HepG2 (cell line): ENCODE data around the gene ATP9A. TPM values are rescaled to one million over a fixed set of nuclear protein-coding genes. Genes with fewer than 3 reads are reported as not detected.

Experiments used
- CEBPG ChIP-seq: IDR thresholded peaks from 2 replicates; pipeline ENCODE4 v1.6.1; 2016
- KLF16 ChIP-seq, 2 experiments: sonication (generic) in 1 of 2; formaldehyde crosslinking in 1 of 2; IDR thresholded peaks; 2 replicates each; pipeline versions ENCODE4 v1.6.1 to v1.8.0; 2016 to 2023; ENCODE audit warnings: missing genetic modification reagents in 2 of 2, missing compliant biosample characterization in 1 of 2
- NCOA1 ChIP-seq: sonication (generic); formaldehyde crosslinking; IDR thresholded peaks from 2 replicates; pipeline ENCODE4 v1.9.0; 2021; ENCODE audit warnings: missing genetic modification reagents
- NR2F6 ChIP-seq, 2 experiments: IDR thresholded peaks; 2 replicates each; pipeline ENCODE4 v1.6.1; 2016; ENCODE audit warnings: antibody characterized with exemption in 1 of 2, mild to moderate bottlenecking in 1 of 2
- PRPF4 ChIP-seq: fragments of 200-400 bp; formaldehyde crosslinking; IDR thresholded peaks from 2 replicates; pipeline ENCODE4 v1.6.1; 2016; ENCODE audit warnings: low read length, low read depth; ENCODE audit not compliant: poor library complexity, severe bottlenecking
- SALL1 ChIP-seq: sonication (generic); formaldehyde crosslinking; IDR thresholded peaks from 2 replicates; pipeline ENCODE4 v1.8.0; 2022; ENCODE audit warnings: mild to moderate bottlenecking, missing genetic modification reagents
- SP5 ChIP-seq: IDR thresholded peaks from 2 replicates; pipeline ENCODE4 v1.6.1; 2016; ENCODE audit warnings: low read depth, borderline replicate concordance
- YY1 ChIP-seq: IDR thresholded peaks from 2 replicates; pipeline ENCODE4 v1.6.1; 2011; ENCODE audit warnings: low read length, low read depth, moderate library complexity, mild to moderate bottlenecking; ENCODE audit not compliant: insufficient read depth, insufficient replicate concordance
- ZFX ChIP-seq: sonication (generic); formaldehyde crosslinking; IDR thresholded peaks from 2 replicates; pipeline ENCODE4 v1.4.0; 2020; ENCODE audit warnings: mild to moderate bottlenecking, low read depth, missing genetic modification reagents, moderate library complexity
- ZNF326 ChIP-seq: sonication (generic); formaldehyde crosslinking; IDR thresholded peaks from 2 replicates; pipeline ENCODE4 v1.4.0; 2020; ENCODE audit warnings: missing genetic modification reagents, borderline replicate concordance
- ZNF777 ChIP-seq: sonication (generic); formaldehyde crosslinking; IDR thresholded peaks from 2 replicates; pipeline ENCODE4 v1.4.0; 2020; ENCODE audit warnings: missing genetic modification reagents
- polyA plus RNA-seq, 8 experiments: library from polyadenylated mRNA; depleted of rRNA in 3 of 8; stranded (reverse) in 7 of 8; unstranded in 1 of 8; fragments of >200 nt; fragmentation: Illumina TruSeq in 4 of 8; extraction: Trizol in 4 of 8; gene quantifications; 2 replicates each; pipeline versions ENCODE4 v1.2.1 to v1.2.3, GENCODE V29; 2011 to 2016; ENCODE audit warnings: low read depth in 4 of 8, missing spikeins in 1 of 8, mixed read lengths in 1 of 8; ENCODE audit not compliant: insufficient read depth in 1 of 8
- total RNA-seq, 5 experiments: library from RNA; depleted of rRNA; stranded (reverse); fragments of >200 nt; fragmentation: Illumina TruSeq; extraction: Trizol; gene quantifications; 2 replicates each; pipeline ENCODE4 v1.2.3, GENCODE V29; 2016; ENCODE audit warnings: low read depth in 1 of 5
- TF ChIP-seq, protein P1 (sequence below), 2 experiments: sonication (generic) in 1 of 2; formaldehyde crosslinking in 1 of 2; IDR thresholded peaks; 2 replicates each; pipeline versions ENCODE4 v1.6.1 to v1.9.0; 2014 to 2022; ENCODE audit warnings: antibody characterized with exemption in 1 of 2, borderline replicate concordance in 1 of 2, inconsistent platforms in 1 of 2, low read depth in 1 of 2, missing genetic modification reagents in 1 of 2
- TF ChIP-seq, protein P2 (sequence below): sonication (generic); formaldehyde crosslinking; IDR thresholded peaks from 2 replicates; pipeline ENCODE4 v1.5.1; 2020; ENCODE audit warnings: mild to moderate bottlenecking, missing genetic modification reagents, borderline replicate concordance
- TF ChIP-seq, protein P3 (sequence below): sonication (generic); formaldehyde crosslinking; IDR thresholded peaks from 2 replicates; pipeline ENCODE4 v1.9.0; 2022; ENCODE audit warnings: low read depth, missing genetic modification reagents
- TF ChIP-seq, protein P4 (sequence below): IDR thresholded peaks from 2 replicates; pipeline ENCODE4 v1.6.1; 2012; ENCODE audit warnings: low read depth, low read length, improper control_type of control experiment

Gene ATP9A
- total and polyA plus RNA-seq, 2 of the 13 experiments (the other 11 are each of a cell fraction or from before 2014, with no cell fraction given) = 11.8 to 18.5 TPM

DNA sequence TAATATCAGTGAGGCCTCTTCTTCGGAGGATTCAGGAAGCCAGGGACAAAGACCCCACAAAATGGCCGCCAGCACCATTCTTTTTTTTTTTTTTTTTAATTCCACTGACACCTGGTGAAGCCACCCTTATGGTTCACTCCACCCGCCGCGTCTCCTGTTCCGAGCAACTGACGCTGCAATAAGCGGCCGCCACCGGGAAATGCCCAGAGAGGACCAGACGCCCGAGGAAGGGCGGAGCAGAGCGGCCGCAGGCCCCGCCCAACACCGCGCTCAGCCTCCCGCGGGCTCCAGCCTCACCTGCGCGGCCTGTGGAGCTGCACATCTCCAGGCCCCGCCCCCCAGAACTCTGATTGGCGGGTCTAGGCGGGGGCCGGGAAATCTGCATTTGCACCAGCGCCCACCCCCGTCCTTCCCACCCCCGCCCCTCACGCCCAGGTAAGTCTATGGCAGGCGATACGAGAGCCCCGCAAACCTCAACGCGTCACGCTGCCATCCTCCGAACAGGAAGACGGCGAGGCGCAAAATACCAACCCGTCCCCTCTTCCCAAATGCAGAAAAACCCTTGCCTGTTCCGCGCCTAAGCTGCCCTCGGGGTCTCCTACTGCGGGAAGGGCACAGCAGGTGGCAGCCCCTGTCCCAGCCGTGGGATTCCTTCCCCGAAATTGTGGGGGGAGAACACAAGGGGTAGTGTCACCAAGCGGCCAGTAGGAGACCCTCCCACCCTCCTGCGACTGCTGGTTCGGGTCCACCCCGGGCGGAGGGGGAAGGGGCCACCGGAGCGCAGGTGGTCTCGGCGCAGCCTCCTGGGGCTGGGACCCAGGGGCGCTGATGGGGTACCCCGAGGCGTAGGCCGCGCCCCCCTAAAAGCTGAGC is 960 bp downstream of the ATP9A start (continued):
- TF ChIP-seq, protein P1, sequence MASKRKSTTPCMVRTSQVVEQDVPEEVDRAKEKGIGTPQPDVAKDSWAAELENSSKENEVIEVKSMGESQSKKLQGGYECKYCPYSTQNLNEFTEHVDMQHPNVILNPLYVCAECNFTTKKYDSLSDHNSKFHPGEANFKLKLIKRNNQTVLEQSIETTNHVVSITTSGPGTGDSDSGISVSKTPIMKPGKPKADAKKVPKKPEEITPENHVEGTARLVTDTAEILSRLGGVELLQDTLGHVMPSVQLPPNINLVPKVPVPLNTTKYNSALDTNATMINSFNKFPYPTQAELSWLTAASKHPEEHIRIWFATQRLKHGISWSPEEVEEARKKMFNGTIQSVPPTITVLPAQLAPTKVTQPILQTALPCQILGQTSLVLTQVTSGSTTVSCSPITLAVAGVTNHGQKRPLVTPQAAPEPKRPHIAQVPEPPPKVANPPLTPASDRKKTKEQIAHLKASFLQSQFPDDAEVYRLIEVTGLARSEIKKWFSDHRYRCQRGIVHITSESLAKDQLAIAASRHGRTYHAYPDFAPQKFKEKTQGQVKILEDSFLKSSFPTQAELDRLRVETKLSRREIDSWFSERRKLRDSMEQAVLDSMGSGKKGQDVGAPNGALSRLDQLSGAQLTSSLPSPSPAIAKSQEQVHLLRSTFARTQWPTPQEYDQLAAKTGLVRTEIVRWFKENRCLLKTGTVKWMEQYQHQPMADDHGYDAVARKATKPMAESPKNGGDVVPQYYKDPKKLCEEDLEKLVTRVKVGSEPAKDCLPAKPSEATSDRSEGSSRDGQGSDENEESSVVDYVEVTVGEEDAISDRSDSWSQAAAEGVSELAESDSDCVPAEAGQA (IDR thresholded peaks at IDR 0.05; ENCODE audit: low read depth) = no peak
- TF ChIP-seq, protein P1 (CRISPR knock-in tag; IDR thresholded peaks at IDR 0.05; ENCODE audit: borderline replicate concordance) = no peak
- peak; percentile 90 for TF ChIP-seq YY1
- peak; percentile 57 for TF ChIP-seq SALL1 (CRISPR knock-in tag)
- TF ChIP-seq ZNF326 (CRISPR knock-in tag) = no peak
- peak in 1 of 2 experiments; percentile 29; a peak in 1 of 4 replicates for TF ChIP-seq KLF16 (CRISPR knock-in tag; IDR thresholded peaks at IDR 0.05)
- TF ChIP-seq, protein P2, sequence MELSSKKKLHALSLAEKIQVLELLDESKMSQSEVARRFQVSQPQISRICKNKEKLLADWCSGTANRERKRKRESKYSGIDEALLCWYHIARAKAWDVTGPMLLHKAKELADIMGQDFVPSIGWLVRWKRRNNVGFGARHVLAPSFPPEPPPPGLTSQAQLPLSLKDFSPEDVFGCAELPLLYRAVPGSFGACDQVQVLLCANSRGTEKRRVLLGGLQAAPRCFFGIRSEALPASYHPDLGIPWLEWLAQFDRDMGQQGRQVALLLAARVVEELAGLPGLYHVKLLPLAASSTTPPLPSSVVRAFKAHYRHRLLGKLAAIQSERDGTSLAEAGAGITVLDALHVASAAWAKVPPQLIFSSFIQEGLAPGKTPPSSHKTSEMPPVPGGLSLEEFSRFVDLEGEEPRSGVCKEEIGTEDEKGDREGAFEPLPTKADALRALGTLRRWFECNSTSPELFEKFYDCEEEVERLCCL (CRISPR knock-in tag) = peak; percentile 81
- TF ChIP-seq, protein P3, sequence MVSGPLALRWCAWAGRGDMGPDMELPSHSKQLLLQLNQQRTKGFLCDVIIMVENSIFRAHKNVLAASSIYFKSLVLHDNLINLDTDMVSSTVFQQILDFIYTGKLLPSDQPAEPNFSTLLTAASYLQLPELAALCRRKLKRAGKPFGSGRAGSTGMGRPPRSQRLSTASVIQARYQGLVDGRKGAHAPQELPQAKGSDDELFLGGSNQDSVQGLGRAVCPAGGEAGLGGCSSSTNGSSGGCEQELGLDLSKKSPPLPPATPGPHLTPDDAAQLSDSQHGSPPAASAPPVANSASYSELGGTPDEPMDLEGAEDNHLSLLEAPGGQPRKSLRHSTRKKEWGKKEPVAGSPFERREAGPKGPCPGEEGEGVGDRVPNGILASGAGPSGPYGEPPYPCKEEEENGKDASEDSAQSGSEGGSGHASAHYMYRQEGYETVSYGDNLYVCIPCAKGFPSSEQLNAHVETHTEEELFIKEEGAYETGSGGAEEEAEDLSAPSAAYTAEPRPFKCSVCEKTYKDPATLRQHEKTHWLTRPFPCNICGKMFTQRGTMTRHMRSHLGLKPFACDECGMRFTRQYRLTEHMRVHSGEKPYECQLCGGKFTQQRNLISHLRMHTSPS (CRISPR knock-in tag) = no peak
- peak; percentile 54; the same call in 1 of the 2 replicates for TF ChIP-seq NCOA1
- TF ChIP-seq SP5 (CRISPR knock-in tag) = peak; percentile 90
- peak; percentile 43 for TF ChIP-seq PRPF4
- TF ChIP-seq NR2F6 (IDR thresholded peaks at IDR 0.05) = no peak
- TF ChIP-seq NR2F6 (CRISPR knock-in tag; IDR thresholded peaks at IDR 0.05) = no peak
- no peak; the same call in 1 of the 2 replicates for TF ChIP-seq ZNF777 (CRISPR knock-in tag)
- TF ChIP-seq, protein P4, sequence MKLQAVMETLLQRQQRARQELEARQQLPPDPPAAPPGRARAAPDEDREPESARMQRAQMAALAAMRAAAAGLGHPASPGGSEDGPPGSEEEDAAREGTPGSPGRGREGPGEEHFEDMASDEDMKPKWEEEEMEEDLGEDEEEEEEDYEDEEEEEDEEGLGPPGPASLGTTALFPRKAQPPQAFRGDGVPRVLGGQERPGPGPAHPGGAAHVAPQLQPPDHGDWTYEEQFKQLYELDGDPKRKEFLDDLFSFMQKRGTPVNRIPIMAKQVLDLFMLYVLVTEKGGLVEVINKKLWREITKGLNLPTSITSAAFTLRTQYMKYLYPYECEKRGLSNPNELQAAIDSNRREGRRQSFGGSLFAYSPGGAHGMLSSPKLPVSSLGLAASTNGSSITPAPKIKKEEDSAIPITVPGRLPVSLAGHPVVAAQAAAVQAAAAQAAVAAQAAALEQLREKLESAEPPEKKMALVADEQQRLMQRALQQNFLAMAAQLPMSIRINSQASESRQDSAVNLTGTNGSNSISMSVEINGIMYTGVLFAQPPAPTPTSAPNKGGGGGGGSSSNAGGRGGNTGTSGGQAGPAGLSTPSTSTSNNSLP = no peak
- TF ChIP-seq CEBPG (CRISPR knock-in tag) = 0 out of 2 replicates have a peak, but pooled peaks have one; percentile 11
- peak; percentile 62 for TF ChIP-seq ZFX (CRISPR knock-in tag)
